Endothelial cell of hepatic sinusoid (primary cell): ENCODE measurements around the gene BTBD19.

Source experiments
- in situ Hi-C: cut with HindIII; loops from 2 replicates; pipeline ENCODE4 v1.10.0; 2017; ENCODE audit warnings: low sequenced_read_pairs

Gene BTBD19

GRCh38 chr1:44851308-44851707 is 43.0 kb downstream of the BTBD19 start:
- in situ Hi-C loops: no loop called here

- in situ Hi-C loops: no loop called here
These were observed 44.9 kb downstream of the BTBD19 start for GRCh38 chr1:44853201-44853600.

- in situ Hi-C loops: no loop called here
These were observed 46.6 kb downstream of the BTBD19 start for GRCh38 chr1:44854970-44855369.

GRCh38 chr1:44855742-44856141 is 47.4 kb downstream of the BTBD19 start:
- in situ Hi-C loops: no loop called here

GRCh38 chr1:44857446-44857845 is 49.1 kb downstream of the BTBD19 start:
- in situ Hi-C loops: no loop called here

- in situ Hi-C loops: no loop called here
These were observed 52.0 kb downstream of the BTBD19 start for GRCh38 chr1:44860331-44860730.

- in situ Hi-C loops: no loop called here
These were observed 52.6 kb downstream of the BTBD19 start for GRCh38 chr1:44860891-44861425.

GRCh38 chr1:44862829-44863401 is 54.6 kb downstream of the BTBD19 start:
- in situ Hi-C loops: no loop called here
